CD4-positive, alpha-beta T cell (primary cell): ENCODE results near the gene FBXO4. TPM values are rescaled to one million over a fixed set of nuclear protein-coding genes. Genes with fewer than 3 reads are reported as not detected.

Source experiments
- ATAC-seq: fragments of 200-7000 bp; cut with Tn5 transposase; one replicate; pipeline ENCODE4 v1.10.0; 2022; ENCODE audit warnings: mild to moderate bottlenecking; ENCODE audit not compliant: poor library complexity
- CTCF ChIA-PET: fragments of 350-600 bp; sonication (Branson Sonifier 250); formaldehyde crosslinking; loops from one replicate; lab custom pipeline; 2021; ENCODE audit warnings: antibody characterized with exemption, inconsistent platforms; lab: Charles Lee
- POLR2A ChIA-PET: fragments of 350-600 bp; sonication (Branson Sonifier 250); formaldehyde crosslinking; loops from one replicate; lab custom pipeline; 2021; ENCODE audit warnings: antibody characterized with exemption, inconsistent platforms; lab: Charles Lee
- DNase-seq, 14 experiments: peaks; one replicate each; pipeline ENCODE4 v3.0.0-alpha.2; 2013 to 2020; ENCODE audit warnings: mixed read lengths in 2 of 14
- H3K27ac ChIP-seq, 2 donors: one replicate each; pipeline versions ENCODE4 v1.5.1 to v1.7.0; 2013; ENCODE audit warnings: low read length in 2 of 2, low read depth in 1 of 2, mild to moderate bottlenecking in 1 of 2
- H3K27me3 ChIP-seq, 2 experiments: 1 replicate in 1 of 2; 2 replicates in 1 of 2; pipeline versions ENCODE4 v1.6.1 to v1.7.0; 2013; ENCODE audit warnings: low read length in 2 of 2, control low read depth in 1 of 2, mild to moderate bottlenecking in 1 of 2, moderate library complexity in 1 of 2; ENCODE audit not compliant: insufficient read depth in 2 of 2, control insufficient read depth in 1 of 2
- H3K36me3 ChIP-seq: one replicate; pipeline ENCODE4 v1.6.1; 2013; ENCODE audit warnings: low read length, control low read depth; ENCODE audit not compliant: insufficient read depth
- H3K4me1 ChIP-seq: one replicate; pipeline ENCODE4 v1.6.1; 2013; ENCODE audit warnings: low read length, control low read depth; ENCODE audit not compliant: insufficient read depth
- H3K4me3 ChIP-seq: one replicate; pipeline ENCODE4 v1.5.1; 2013; ENCODE audit warnings: mild to moderate bottlenecking, low read length, moderate library complexity
- H3K9me3 ChIP-seq, 2 experiments: 1 replicate in 1 of 2; 2 replicates in 1 of 2; pipeline versions ENCODE4 v1.6.1 to v1.7.0; 2013; ENCODE audit warnings: low read length in 2 of 2, mild to moderate bottlenecking in 2 of 2, control low read depth in 1 of 2, moderate library complexity in 1 of 2; ENCODE audit not compliant: control insufficient read depth in 1 of 2, insufficient read depth in 1 of 2
- H3K27ac Mint-ChIP-seq: one replicate; pipeline ENCODE4 v1.8.0; 2020; ENCODE audit warnings: mixed read lengths
- H3K27me3 Mint-ChIP-seq: one replicate; pipeline ENCODE4 v1.8.0; 2021; ENCODE audit warnings: mixed read lengths
- H3K36me3 Mint-ChIP-seq: one replicate; pipeline ENCODE4 v1.8.0; 2021; ENCODE audit warnings: low read depth, mixed read lengths
- H3K4me1 Mint-ChIP-seq: one replicate; pipeline ENCODE4 v1.8.0; 2021; ENCODE audit warnings: low read depth, mixed read lengths
- H3K4me3 Mint-ChIP-seq: one replicate; pipeline ENCODE4 v1.8.0; 2020; ENCODE audit warnings: mild to moderate bottlenecking, mixed read lengths
- H3K9me3 Mint-ChIP-seq: one replicate; pipeline ENCODE4 v1.8.0; 2020; ENCODE audit warnings: mixed read lengths
- intact Hi-C, 2 experiments: fragments of 100-400 bp; cut with DNase I in 1 of 2; cut with micrococcal nuclease in 1 of 2; formaldehyde crosslinking; loops; one replicate each; pipeline versions ENCODE4 v1.15.1 to v1.9.0; 2023 to 2025; cut with DNase I, micrococcal nuclease
- total RNA-seq, 174 experiments: library from RNA in 2 of 174; stranded (reverse) in 2 of 174; gene quantifications; one replicate each; pipeline ENCODE4 v1.2.3 and lab custom pipeline; 2021 to 2026
- TF ChIP-seq, protein P1 (sequence below): fragments of 200-600 bp; IDR thresholded peaks from one replicate; pipeline ENCODE4 v1.8.0; 2022; ENCODE audit warnings: antibody characterized with exemption, mild to moderate bottlenecking

Gene FBXO4
- total RNA-seq, 2 experiments from 2014 or later: 7.0 to 8.1 TPM

DNA sequence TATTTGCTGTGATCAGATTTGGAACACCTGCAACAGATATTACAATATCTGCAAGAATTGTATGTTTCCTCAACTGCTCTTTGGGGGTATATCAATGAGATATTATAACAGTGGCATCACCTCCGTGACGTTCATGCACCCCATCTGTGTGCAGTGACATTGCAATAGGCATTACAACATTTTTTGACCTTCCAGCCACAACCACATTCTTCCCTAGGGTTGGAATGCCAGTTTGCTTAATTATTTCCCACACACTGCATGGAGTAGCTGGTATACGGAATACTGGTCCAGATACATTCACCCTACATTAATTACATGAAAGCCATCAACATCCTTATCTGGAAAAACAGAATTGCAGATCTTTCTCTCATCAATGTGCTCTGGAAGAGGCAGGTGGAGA, 42.3 kb downstream of the FBXO4 start:
- peaks cover 0 to 3% of the 10 kb centered on the region in 2 experiments for H3K27me3 ChIP-seq
- H3K27ac Mint-ChIP-seq: no peak overlapping the region
- ATAC-seq: no peak

DNA sequence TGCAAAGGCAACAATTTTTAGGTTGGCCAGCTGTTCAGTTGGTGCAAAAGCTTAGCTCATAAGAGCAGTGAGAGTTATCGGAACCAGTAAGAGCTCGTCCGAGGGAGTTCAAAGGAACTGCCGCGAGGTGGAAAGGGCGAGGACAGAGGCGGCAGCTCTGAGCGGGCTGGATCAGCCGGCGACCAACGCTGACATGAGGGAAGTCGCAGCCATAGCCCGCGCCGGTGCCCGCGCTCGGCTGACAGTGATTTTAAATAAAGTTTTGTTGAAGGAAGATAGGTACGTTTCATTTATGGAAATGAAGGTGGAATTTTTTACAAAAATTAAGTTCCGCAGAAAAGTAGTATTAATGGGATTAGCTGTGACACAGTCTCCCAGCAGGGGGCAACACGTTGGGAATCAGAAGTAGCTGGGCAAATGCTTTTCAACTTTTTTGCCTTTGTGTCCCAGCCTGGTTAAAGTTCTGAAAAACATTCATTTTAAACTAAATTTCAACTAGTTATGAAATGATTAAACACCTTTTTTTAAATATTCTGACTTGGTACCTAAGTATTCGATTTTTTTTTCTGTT, 43.2 kb downstream of the FBXO4 start:
- CTCF ChIA-PET: no interaction called here
- peaks cover 7 to 14% of the 10 kb centered on the region in 2 experiments for H3K9me3 ChIP-seq
- POLR2A ChIA-PET: interaction anchor here (0.5 kb wide), 1 partner anchor 10 kb away, joined by 4 read pairs; no protein-coding TSS in a partner anchor
- no peak for DNase-seq
- Mint-ChIP-seq H3K4me1 (no peaks in the 10 kb centered on the region), H3K9me3 (peaks cover 10% of the 10 kb centered on the region), H3K27me3 (peaks cover 21% of the 10 kb centered on the region), H3K27ac (no peak overlapping the region), H3K36me3 (no peaks in the 10 kb centered on the region), H3K4me3 (no peak overlapping the region)
- H3K36me3 ChIP-seq: no peaks in the 10 kb centered on the region
- H3K27me3 ChIP-seq: peaks cover 0 to 3% of the 10 kb centered on the region in 2 experiments
- ATAC-seq: no peak
- no peak overlapping the region for H3K4me3 ChIP-seq
- TF ChIP-seq, protein P1, sequence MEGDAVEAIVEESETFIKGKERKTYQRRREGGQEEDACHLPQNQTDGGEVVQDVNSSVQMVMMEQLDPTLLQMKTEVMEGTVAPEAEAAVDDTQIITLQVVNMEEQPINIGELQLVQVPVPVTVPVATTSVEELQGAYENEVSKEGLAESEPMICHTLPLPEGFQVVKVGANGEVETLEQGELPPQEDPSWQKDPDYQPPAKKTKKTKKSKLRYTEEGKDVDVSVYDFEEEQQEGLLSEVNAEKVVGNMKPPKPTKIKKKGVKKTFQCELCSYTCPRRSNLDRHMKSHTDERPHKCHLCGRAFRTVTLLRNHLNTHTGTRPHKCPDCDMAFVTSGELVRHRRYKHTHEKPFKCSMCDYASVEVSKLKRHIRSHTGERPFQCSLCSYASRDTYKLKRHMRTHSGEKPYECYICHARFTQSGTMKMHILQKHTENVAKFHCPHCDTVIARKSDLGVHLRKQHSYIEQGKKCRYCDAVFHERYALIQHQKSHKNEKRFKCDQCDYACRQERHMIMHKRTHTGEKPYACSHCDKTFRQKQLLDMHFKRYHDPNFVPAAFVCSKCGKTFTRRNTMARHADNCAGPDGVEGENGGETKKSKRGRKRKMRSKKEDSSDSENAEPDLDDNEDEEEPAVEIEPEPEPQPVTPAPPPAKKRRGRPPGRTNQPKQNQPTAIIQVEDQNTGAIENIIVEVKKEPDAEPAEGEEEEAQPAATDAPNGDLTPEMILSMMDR: no peak
- no peak overlapping the region for H3K27ac ChIP-seq
- intact Hi-C loops: no loop called here
- no peaks in the 10 kb centered on the region for H3K4me1 ChIP-seq

More for the DNA sequence above, 42.3 kb downstream of the FBXO4 start:
- H3K36me3 ChIP-seq: no peaks in the 10 kb centered on the region
- Mint-ChIP-seq H3K27me3 (peaks cover 24% of the 10 kb centered on the region), H3K4me1 (no peaks in the 10 kb centered on the region), H3K9me3 (peaks cover 13% of the 10 kb centered on the region), H3K4me3 (no peak overlapping the region), H3K36me3 (peaks cover 2% of the 10 kb centered on the region)
- H3K4me3 ChIP-seq: no peak overlapping the region
- POLR2A ChIA-PET: no interaction called here
- intact Hi-C loops: no loop called here
- DNase-seq: no peak
- TF ChIP-seq, protein P1: no peak
- H3K27ac ChIP-seq: no peak overlapping the region
- CTCF ChIA-PET: no interaction called here
- H3K9me3 ChIP-seq: peaks cover 7 to 14% of the 10 kb centered on the region in 2 experiments
- no peaks in the 10 kb centered on the region for H3K4me1 ChIP-seq

DNA sequence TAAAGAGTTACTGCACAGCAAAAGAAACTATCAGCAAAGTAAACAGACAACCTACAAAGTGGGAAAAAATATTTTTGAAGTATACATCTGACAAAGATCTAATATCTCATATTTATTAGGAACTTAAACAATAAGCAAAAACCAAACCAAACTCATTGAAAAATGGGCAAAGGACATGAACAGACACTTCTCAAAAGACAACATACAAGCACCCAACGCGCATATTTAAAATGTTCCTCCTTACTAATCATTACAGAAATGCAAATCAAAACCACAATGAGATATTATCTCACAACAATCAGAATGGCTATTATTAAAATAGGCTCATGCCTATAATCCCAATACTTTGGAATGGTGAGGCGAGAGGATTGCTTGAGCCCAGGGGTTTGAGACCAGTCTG, 48.0 kb downstream of the FBXO4 start:
- CTCF ChIA-PET: no interaction called here

More for the DNA sequence above, 48.0 kb downstream of the FBXO4 start:
- peaks cover 10% of the 10 kb centered on the region for H3K9me3 Mint-ChIP-seq
- H3K27me3 ChIP-seq: no peaks in the 10 kb centered on the region
- H3K4me1 Mint-ChIP-seq: no peaks in the 10 kb centered on the region
- TF ChIP-seq, protein P1: no peak
- POLR2A ChIA-PET: no interaction called here
- intact Hi-C loops: no loop called here
- no peak overlapping the region for H3K27ac ChIP-seq
- no peak overlapping the region for H3K27ac Mint-ChIP-seq
- peaks cover 2 to 14% of the 10 kb centered on the region in 2 experiments for H3K9me3 ChIP-seq
- no peak for DNase-seq
- no peaks in the 10 kb centered on the region for H3K36me3 Mint-ChIP-seq
- H3K36me3 ChIP-seq: no peaks in the 10 kb centered on the region
- no peak for ATAC-seq
- H3K4me3 ChIP-seq: no peak overlapping the region
- H3K4me1 ChIP-seq: no peaks in the 10 kb centered on the region
- H3K4me3 Mint-ChIP-seq: no peak overlapping the region
- peaks cover 10% of the 10 kb centered on the region for H3K27me3 Mint-ChIP-seq
